K562 (cell line): ENCODE results near the gene CDYL. TPM values are rescaled to one million over a fixed set of nuclear protein-coding genes. Genes with fewer than 3 reads are reported as not detected.

Experiments
- ATF3 ChIP-seq, 2 experiments: fragments of 450-650 bp in 1 of 2; sonication (generic) in 1 of 2; formaldehyde crosslinking in 1 of 2; IDR thresholded peaks in 1 of 2; conservative IDR thresholded peaks in 1 of 2; 2 replicates each; pipeline versions ENCODE4 v1.6.1 to v1.8.1; 2016 to 2023; ENCODE audit warnings: mild to moderate bottlenecking in 2 of 2, moderate library complexity in 2 of 2, inconsistent platforms in 1 of 2, missing genetic modification reagents in 1 of 2
- CREB3 ChIP-seq: fragments of 450-650 bp; conservative IDR thresholded peaks from 2 replicates; pipeline ENCODE4 v1.6.1; 2016; ENCODE audit warnings: missing genetic modification characterization, low read depth, mild to moderate bottlenecking, missing compliant biosample characterization, moderate library complexity
- E2F1 ChIP-seq: sonication (generic); formaldehyde crosslinking; IDR thresholded peaks from 2 replicates; pipeline ENCODE4 v1.8.1; 2023; ENCODE audit warnings: mild to moderate bottlenecking, missing genetic modification reagents, moderate library complexity
- GABPA ChIP-seq: fragments of 200-800 bp; sonication (Bioruptor generic); conservative IDR thresholded peaks from 2 replicates; pipeline ENCODE4 v1.6.1; 2016; ENCODE audit warnings: low read depth, missing genetic modification characterization, missing compliant biosample characterization
- MAZ ChIP-seq, 2 experiments: fragments of 450-650 bp in 1 of 2; sonication (generic) in 1 of 2; formaldehyde crosslinking; IDR thresholded peaks in 1 of 2; conservative IDR thresholded peaks in 1 of 2; 2 replicates each; pipeline versions ENCODE4 v1.4.0 to v1.5.0; 2020; ENCODE audit warnings: mild to moderate bottlenecking in 1 of 2, missing genetic modification reagents in 1 of 2
- MNT ChIP-seq, 2 experiments: fragments of 450-650 bp; conservative IDR thresholded peaks; 2 replicates each; pipeline ENCODE4 v1.6.1; 2017; ENCODE audit warnings: mild to moderate bottlenecking in 2 of 2, moderate library complexity in 2 of 2
- NFRKB ChIP-seq: fragments of 450-650 bp; IDR thresholded peaks from 2 replicates; pipeline ENCODE4 v1.6.1; 2016; ENCODE audit warnings: low read depth
- NR1H2 ChIP-seq: sonication (generic); formaldehyde crosslinking; IDR thresholded peaks from 2 replicates; pipeline ENCODE4 v1.4.0; 2020; ENCODE audit warnings: mild to moderate bottlenecking, missing genetic modification reagents
- RUNX1 ChIP-seq: sonication (generic); IDR thresholded peaks from 2 replicates; pipeline ENCODE4 v1.6.1; 2016; ENCODE audit warnings: antibody characterized with exemption, low read depth
- U2AF2 ChIP-seq: fragments of 200-400 bp; formaldehyde crosslinking; optimal IDR thresholded peaks from 2 replicates; pipeline ENCODE3; 2017; ENCODE audit warnings: low read depth, mild to moderate bottlenecking, low read length
- ZNF280A ChIP-seq: fragments of 450-650 bp; IDR thresholded peaks from 2 replicates; pipeline ENCODE4 v1.6.1; 2018; ENCODE audit warnings: mild to moderate bottlenecking, low read depth; ENCODE audit not compliant: partially characterized antibody
- ZNF57 ChIP-seq: fragments of 450-650 bp; formaldehyde crosslinking; IDR thresholded peaks from 2 replicates; pipeline ENCODE4 v1.4.0; 2020; ENCODE audit warnings: mild to moderate bottlenecking, moderate library complexity
- ZNF589 ChIP-seq: fragments of 200-800 bp; sonication (Bioruptor generic); IDR thresholded peaks from 2 replicates; pipeline ENCODE4 v1.6.1; 2016; ENCODE audit warnings: low read depth, missing genetic modification characterization, missing compliant biosample characterization
- ZNF592 ChIP-seq: fragments of 450-650 bp; IDR thresholded peaks from 2 replicates; pipeline ENCODE4 v1.6.1; 2017; ENCODE audit warnings: antibody characterized with exemption, mild to moderate bottlenecking
- ZNF764 ChIP-seq: fragments of 250-450 bp; sonication (Bioruptor Pico); IDR thresholded peaks from 2 replicates; pipeline ENCODE4 v1.4.0; 2020; ENCODE audit warnings: low read depth, mild to moderate bottlenecking, moderate library complexity
- polyA plus RNA-seq, 8 experiments: library from polyadenylated mRNA; depleted of rRNA in 4 of 8; stranded (reverse) in 5 of 8; unstranded in 3 of 8; fragments of >200 nt; fragmentation: Nextera tagmentation in 2 of 8; fragmentation: Illumina TruSeq in 1 of 8; extraction: Ambion mirVana in 2 of 8; extraction: Trizol in 1 of 8; gene quantifications; 2 replicates each; pipeline versions ENCODE4 v1.2.1 to v1.2.3, GENCODE V29; 2011 to 2014; ENCODE audit warnings: inconsistent platforms in 1 of 8, missing spikeins in 1 of 8
- total RNA-seq, 7 experiments: library from RNA; depleted of rRNA in 6 of 7; stranded (reverse); fragments of >200 nt in 6 of 7; fragmentation: Illumina TruSeq in 2 of 7; extraction: Trizol in 2 of 7; gene quantifications; 2 replicates each; pipeline versions ENCODE4 v1.2.1 to v1.2.3, GENCODE V29; 2011 to 2021; ENCODE audit warnings: low replicate concordance in 1 of 7

The CDYL gene
- total and polyA plus RNA-seq, 9 of the 15 experiments (the other 6 are each of a cell fraction or from before 2014, with no cell fraction given), result 8.1 to 45.8 (median 40.8) TPM

GRCh38 chr6:4728436-4728769 lies 47.8 kb upstream of the CDYL start (continued):
- TF ChIP-seq ATF3 (IDR thresholded peaks at IDR 0.05) (no peak), ATF3 (CRISPR knock-in tag; conservative IDR thresholded peaks at IDR 0.05) (no peak), U2AF2 (no peak), CREB3 (peak; percentile 47; the same call in 1 of the 2 replicates), ZNF592 (peak; percentile 46; the same call in 1 of the 2 replicates), NFRKB (no peak), GABPA (tag) (0 out of 2 replicates have a peak, but pooled peaks have one; percentile 15), ZNF280A (no peak), E2F1 (CRISPR knock-in tag) (peak; percentile 57; the same call in 1 of the 2 replicates), NR1H2 (no peak), ZNF589 (CRISPR knock-in tag) (no peak), ZNF57 (CRISPR knock-in tag) (no peak), RUNX1 (no peak), ZNF764 (CRISPR knock-in tag) (0 out of 2 replicates have a peak, but pooled peaks have one; percentile 33), MNT (conservative IDR thresholded peaks at IDR 0.05) (0 out of 4 replicates have a peak, but pooled peaks of 1 of the 2 experiments have one; percentile 4), MAZ (CRISPR knock-in tag; conservative IDR thresholded peaks at IDR 0.05 in 1 of 2, IDR thresholded peaks at IDR 0.05 in 1 of 2) (0 out of 4 replicates have a peak, but pooled peaks of 1 of the 2 experiments have one; percentile 62)
